HG03139 (cell line): Measurements from ENCODE around the gene GPC6.

Experiments used
- ATAC-seq: cut with Tn5 transposase; IDR thresholded peaks from one replicate; pipeline ENCODE4 v1.9.1; 2021; ENCODE audit not compliant: unreplicated experiment

GPC6 gene

GRCh38 chr13:93496985-93497673 lies 270.5 kb downstream of the GPC6 start:
- ATAC-seq: no peak

GRCh38 chr13:93499991-93500390 lies 273.4 kb downstream of the GPC6 start:
- ATAC-seq: no peak

- no peak for ATAC-seq
Observed at GRCh38 chr13:93502071-93502470, 275.5 kb downstream of the GPC6 start.

GRCh38 chr13:93502987-93503615 lies 276.5 kb downstream of the GPC6 start:
- no peak for ATAC-seq

GRCh38 chr13:93505104-93505952 lies 278.7 kb downstream of the GPC6 start:
- ATAC-seq: no peak

- no peak for ATAC-seq
Observed at GRCh38 chr13:93511011-93511410, 284.4 kb downstream of the GPC6 start.

- ATAC-seq: no peak
Observed at GRCh38 chr13:93515267-93515666, 288.7 kb downstream of the GPC6 start.

- no peak for ATAC-seq
Observed at GRCh38 chr13:93517658-93518057, 291.1 kb downstream of the GPC6 start.

GRCh38 chr13:93521307-93521706 lies 294.7 kb downstream of the GPC6 start:
- ATAC-seq: no peak

- no peak for ATAC-seq
Observed at GRCh38 chr13:93522501-93522900, 295.9 kb downstream of the GPC6 start.

- ATAC-seq: no peak
Observed at GRCh38 chr13:93525087-93525486, 298.5 kb downstream of the GPC6 start.

- no peak for ATAC-seq
Observed at GRCh38 chr13:93527748-93528297, 301.2 kb downstream of the GPC6 start.

- no peak for ATAC-seq
Observed at GRCh38 chr13:93529961-93530360, 303.4 kb downstream of the GPC6 start.

- no peak for ATAC-seq
Observed at GRCh38 chr13:93534181-93534700, 307.6 kb downstream of the GPC6 start.

GRCh38 chr13:93535251-93535650 lies 308.6 kb downstream of the GPC6 start:
- no peak for ATAC-seq

- no peak for ATAC-seq
Observed at GRCh38 chr13:93539914-93540313, 313.3 kb downstream of the GPC6 start.

GRCh38 chr13:93547886-93548285 lies 321.3 kb downstream of the GPC6 start:
- ATAC-seq: no peak

GRCh38 chr13:93549326-93550005 lies 322.9 kb downstream of the GPC6 start:
- ATAC-seq: no peak

- no peak for ATAC-seq
Observed at GRCh38 chr13:93550236-93550635, 323.6 kb downstream of the GPC6 start.

- no peak for ATAC-seq
Observed at GRCh38 chr13:93552596-93552995, 326.0 kb downstream of the GPC6 start.

GRCh38 chr13:93554514-93554913 lies 327.9 kb downstream of the GPC6 start:
- no peak for ATAC-seq
